Fibroblast of peridontal ligament (primary cell): ENCODE results near the gene ZNF629.

ENCODE experiments used
- DNase-seq: peaks from one replicate; pipeline ENCODE4 v3.0.0-alpha.2; 2010; ENCODE audit errors: extremely low read depth

ZNF629 gene

DNA sequence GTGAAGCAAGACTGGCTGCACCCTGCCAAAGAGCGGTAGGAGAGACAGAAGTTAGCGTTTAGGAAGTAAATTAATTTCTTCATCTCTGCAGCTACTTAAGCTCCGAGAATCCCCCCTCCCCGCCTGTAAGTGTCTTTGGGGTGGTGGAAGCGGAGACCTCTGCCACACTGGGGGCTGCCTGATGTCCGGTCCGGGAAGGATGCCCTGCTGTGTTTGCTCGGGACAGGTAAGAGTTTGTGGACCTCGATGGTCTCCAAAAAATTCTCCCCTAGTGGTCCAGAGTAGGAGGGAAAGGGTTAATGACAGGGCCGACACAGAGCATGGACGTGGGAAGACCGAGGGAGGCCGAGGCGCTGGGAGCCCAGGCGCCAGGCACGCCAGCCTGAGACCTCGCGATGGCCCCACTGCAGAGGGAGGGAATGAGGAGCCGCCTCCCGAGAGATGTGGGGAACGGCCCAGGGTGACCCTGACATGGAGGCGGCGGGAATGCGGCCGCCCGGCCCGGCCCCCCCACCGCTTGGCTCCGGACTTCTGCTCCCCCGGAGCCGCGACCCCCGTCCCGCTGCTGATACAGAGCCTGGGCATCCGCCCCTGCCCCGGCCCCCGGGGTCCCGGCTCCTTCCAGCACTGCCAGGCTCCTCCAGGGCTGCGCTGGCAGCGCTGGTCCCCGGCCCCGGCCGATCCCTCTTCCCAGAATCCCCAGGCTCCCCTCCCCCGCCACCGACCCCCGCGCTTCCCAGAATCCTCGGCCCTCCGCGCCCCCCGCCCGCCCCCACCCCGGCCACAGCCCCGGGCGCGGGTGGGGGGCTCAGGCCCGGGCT lies 680 bp downstream of the ZNF629 start:
- DNase-seq = peak; percentile 54

- DNase-seq = no peak
Observed at GRCh38 chr16:30785126-30786106, 1.6 kb downstream of the ZNF629 start.

DNA sequence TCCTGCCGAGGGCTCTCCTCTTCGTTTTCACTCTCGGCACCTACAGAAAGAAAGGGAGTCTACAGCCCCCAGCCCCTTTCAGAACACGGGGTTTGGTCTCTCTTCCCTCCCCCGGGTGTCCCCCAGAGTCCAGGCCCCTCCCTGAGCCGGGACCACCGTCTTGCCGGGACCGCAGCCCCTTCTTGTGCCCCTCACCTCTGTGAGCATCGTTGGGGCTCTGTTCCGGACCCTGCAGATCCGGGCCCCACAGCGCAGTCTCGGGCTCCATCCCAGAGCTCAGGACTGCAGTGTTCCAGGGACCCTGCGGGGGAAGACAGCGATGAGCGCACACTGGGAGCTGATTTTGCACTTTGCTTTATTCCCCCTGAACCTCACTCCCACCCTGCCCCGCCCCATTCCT lies 2.8 kb downstream of the ZNF629 start:
- DNase-seq = no peak

- DNase-seq = no peak
Observed at GRCh38 chr16:30783280-30784109, 3.5 kb downstream of the ZNF629 start.

DNA sequence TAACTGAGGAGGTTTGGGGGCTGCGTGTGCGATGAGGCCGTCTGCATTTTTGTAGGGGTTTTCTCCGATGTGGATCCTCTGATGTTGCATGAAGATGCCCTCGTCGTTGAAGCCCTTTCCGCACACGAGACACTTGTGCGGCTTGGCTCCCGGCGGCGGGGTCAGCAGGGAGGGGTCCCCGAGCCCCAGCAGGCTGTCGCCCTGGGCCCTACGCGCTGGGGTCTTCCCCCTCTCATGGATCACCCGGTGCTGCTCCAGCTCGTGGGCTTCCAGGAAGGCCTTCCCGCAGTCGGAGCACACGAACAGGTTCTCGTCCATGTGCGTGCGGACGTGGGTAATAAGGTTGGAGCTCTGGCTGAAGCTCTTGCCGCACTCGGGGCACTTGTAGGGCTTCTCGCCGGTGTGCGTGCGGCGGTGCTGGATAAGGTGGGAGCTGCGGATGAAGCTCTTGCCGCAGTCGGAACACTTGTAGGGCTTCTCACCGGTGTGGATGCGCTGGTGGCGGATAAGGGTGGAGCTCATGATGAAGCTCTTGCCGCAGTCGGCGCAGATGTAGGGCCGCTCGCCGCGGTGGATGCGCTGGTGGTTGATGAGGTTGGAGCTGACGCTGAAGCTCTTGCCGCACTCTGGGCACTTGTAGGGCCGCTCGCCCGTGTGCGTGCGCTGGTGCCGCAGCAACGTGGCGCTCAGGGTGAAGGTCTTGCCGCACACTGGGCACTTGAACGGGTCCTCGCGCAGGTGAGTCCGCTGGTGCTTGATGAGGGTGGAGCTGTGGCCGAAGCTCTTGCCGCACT lies 4.3 kb downstream of the ZNF629 start:
- DNase-seq = no peak

DNA sequence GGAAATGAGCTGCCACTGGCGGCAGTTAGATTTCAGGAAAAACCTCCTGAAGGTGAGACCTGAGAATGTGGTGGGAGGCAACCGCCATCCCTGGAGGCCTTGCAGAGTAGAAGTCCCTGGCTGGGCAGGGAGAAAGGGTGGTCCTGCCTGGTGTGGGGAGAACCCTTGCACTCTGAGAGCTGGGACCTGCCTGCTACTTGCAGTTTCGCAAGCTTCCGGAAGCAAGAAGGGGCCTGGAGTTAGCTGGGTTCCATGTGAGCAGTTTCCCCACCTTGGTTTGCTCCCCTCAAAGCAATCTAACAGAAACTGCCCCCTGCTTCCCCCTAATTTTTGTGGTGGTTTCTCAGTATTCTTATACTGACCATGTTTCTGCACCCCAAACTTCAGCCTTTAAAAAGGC lies 6.5 kb downstream of the ZNF629 start:
- no peak for DNase-seq

DNA sequence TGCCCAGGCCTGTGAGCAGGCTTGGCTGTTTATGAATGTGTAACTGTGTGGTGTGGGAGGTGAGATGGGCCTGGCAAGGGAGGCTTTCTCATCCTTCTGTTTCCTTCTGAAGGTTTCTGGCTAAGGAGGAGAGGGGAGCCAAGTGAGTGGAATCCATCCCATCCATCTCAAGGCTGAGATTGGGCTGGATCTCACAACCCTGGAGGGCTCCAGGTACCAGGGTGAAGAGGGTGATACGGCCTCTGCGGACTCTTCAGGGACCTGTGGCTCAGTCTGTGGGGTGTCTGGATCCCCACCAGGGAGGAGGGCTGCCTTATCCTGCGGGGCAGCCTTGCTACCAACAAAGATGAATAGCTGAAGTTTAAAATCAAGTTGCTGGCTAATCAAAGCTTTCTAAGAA lies 7.0 kb downstream of the ZNF629 start:
- DNase-seq = no peak

DNA sequence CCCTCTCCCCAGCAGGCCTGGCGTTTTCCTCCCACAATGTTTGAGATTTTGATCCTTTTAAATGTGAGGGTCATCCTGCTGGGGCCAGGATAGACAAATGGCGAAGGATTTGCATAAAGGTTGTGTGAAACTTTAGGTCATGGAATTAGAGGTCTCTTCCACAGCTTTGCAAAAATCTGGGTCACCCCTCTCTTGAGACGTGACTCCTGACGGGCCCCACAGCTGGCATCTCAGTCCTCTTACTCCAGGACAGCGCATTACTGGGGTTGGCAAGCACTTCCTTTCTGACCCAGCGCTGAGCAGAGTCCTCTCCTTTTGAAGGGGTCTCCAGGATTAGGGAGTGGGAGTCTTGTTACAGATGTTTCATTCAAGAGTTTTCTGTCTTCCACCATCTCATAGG lies 7.4 kb downstream of the ZNF629 start:
- no peak for DNase-seq

DNA sequence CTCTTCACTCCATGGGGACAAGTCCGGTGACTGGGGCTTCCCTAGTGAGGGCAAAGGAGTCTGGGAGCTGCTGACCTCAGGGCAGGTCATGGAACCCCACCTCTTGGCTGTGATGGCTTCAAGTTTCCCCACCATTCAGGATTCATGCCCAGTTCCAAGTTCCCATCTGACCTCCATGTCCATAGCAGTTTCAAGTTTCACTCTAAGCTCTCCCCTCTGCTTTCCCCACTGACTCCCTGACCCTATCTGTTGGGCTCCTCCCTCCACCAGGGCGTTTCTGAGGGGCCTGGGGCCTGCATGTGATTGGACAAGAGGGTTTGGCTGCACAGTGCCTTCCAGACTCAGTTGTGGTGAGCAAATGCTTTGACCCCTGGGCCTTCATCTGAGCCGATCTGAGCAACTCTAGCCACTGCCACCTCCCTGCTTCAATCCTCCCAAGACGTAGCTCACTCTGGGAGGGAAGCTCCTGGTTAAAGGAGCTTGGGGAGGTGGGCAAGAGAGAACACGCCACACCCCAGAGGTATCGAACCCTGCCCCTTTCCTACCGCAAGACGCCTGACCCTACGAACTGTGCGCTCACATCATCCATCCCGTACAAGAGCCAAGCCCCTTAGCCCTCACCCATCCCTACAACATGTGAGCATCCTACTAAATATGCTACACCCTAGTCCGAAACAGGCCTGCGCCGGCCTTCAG lies 8.3 kb downstream of the ZNF629 start:
- no peak for DNase-seq

DNA sequence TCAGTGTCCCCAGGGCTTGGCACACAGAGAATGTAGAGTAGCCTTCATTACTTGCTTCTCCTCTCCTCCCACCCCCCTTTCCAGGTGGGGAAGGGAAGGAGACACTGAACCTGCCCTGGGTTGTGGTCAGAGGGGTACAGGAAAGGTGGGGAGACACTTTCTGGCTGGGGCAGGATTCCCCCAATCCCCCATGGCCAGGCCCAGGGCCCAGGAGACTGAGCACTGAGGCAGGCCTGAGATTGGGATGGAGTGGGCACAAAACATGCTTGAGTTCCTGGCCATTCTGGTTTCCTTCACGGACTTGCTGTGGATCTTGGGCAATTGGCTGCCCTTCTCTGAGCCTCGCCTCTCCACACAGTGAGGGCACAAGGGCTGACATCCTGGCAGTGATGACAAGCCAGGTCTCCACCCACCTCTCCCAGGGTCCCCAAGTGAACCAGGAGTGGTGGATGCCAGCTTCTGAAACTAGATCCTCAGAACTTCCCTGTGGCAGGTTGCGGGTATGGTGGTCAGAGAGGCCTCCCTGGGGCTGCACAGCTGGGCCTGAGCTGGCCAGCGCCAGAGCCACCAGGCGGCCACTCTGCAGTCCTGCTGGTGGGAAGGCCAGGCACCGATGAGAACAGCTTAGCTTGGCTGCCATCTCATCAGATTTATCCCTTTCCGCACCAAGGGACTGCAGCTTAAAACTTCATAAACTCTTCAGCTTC lies 9.3 kb downstream of the ZNF629 start:
- no peak for DNase-seq

- DNase-seq = peak; percentile 75
Observed at GRCh38 chr16:30775392-30776188, 11.4 kb downstream of the ZNF629 start.

GRCh38 chr16:30775131-30775391 lies 11.9 kb downstream of the ZNF629 start:
- DNase-seq = no peak

DNA sequence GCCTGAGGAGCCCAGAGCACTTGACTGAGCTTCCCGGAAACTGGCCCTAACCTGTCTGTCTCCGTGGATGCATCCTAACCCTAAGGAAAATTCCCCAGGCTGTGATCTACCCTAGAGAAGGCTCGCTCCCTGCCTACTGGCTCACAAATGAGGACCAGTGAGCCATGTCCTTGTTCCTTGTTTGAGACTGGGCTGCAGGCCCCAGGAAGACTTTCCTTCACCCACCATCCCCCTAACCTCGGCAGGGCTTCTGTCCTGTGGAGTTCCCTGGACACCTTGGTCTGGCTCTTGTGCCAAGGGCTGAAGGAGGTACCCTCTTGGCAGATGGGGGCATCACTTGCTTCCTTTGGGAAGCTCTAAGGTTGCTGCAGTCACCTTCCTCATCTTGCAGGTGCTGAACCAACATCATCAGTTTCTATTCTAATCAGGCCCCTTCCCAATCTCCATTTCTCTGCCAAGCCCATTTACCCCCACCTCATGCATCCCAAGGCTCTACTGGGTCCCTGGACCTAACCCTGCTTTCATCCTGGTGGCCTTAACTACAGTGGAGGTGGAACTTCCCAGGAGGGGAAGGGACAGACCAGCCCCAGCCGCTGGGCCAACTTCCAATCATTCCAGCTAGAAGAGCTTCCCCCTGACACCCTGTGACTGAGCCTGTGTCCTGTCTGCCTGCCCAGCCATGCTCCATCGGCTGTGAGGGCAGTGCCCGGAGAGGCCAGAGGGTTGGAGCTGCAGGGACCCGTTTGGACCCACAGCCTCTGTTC lies 12.5 kb downstream of the ZNF629 start:
- DNase-seq = no peak

DNA sequence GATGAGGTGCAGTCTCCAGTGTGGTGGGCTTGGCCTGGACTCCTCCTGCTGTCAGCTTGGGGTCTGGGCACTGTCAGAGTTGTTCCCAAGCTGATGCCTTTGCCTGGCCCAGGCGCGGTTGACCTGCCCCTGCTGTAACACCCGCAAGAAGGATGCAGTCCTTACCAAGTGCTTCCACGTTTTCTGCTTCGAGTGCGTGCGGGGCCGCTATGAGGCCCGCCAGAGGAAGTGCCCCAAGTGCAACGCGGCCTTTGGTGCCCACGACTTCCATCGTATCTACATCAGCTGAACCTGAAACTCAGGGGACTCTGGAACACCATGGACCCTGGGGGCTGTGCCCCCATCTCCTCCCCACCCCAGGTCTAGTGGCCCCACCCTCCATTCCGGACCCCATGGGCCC lies 13.2 kb downstream of the ZNF629 start:
- DNase-seq = no peak

GRCh38 chr16:30771726-30772125 lies 15.3 kb downstream of the ZNF629 start:
- DNase-seq = no peak

- no peak for DNase-seq
Observed at GRCh38 chr16:30769379-30770089, 17.5 kb downstream of the ZNF629 start.

GRCh38 chr16:30768583-30769181 lies 18.3 kb downstream of the ZNF629 start:
- no peak for DNase-seq
